ENCODE data around the gene LRRC8C. TPM values are rescaled to one million over a fixed set of nuclear protein-coding genes. Genes with fewer than 3 reads are reported as not detected.

Gene LRRC8C
- total RNA-seq, 1 experiment from 2014 or later = 8.4 TPM

DNA sequence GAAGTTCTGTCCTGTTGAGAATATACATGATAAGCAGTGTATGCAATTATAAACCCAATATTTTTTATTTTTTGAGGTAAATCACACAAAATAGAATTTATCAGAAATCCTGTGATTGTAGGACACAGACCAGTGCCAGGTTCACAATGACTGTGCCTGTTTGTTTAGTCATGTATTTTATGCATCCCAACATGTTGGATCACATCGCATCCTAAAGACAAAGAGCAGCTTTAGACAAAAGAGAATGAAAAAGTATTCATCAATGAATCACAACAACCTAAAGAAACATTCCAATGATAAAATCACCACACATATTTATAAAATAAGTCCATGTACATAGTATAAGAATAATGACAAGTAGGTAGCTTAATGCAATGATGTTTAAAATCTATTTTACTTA, 134.7 kb downstream of the LRRC8C start:
- ChIA-PET POLR2A (no interaction called here), CTCF (no interaction called here)
- intact Hi-C loops (cut with micrococcal nuclease) = loop anchor here (10.0 kb wide), 1 partner anchor 793 kb away; no protein-coding TSS in a partner anchor

More for the DNA sequence above, 134.7 kb downstream of the LRRC8C start:
- ATAC-seq = no peak
- Histone ChIP-seq H3K4me2 (ENCODE audit: low read length) (no peak overlapping the region), H2AFZ (ENCODE audit: low read depth, low read length, poor library complexity, severe bottlenecking) (no peak overlapping the region), H4K20me1 (ENCODE audit: insufficient read depth) (no peaks in the 10 kb centered on the region), H3K9ac (ENCODE audit: low read length) (no peak overlapping the region), H3K36me3 (ENCODE audit: control insufficient read depth in 1 of 2, insufficient read depth in 2 of 2, low read length in 2 of 2) (no peaks in the 10 kb centered on the region), H3K4me3 (replicated peaks in 1 of 2; ENCODE audit: low read depth in 1 of 2, low read length in 2 of 2) (no peak overlapping the region), H3K27me3 (ENCODE audit: insufficient read depth, low read length) (no peaks in the 10 kb centered on the region), H3K9me3 (ENCODE audit: control insufficient read depth in 1 of 2, insufficient read depth in 1 of 2, low read depth in 1 of 2, low read length in 2 of 2) (no peaks in the 10 kb centered on the region), H3K79me2 (ENCODE audit: insufficient read depth, low read length) (no peaks in the 10 kb centered on the region), H3K4me1 (ENCODE audit: control insufficient read depth in 1 of 2, insufficient read depth in 2 of 2, low read length in 2 of 2) (peaks cover 0 to 8% of the 10 kb centered on the region in 2 experiments; a peak in 1 of 4 replicates), H3K9me2 (ENCODE audit: insufficient read depth) (no peaks in the 10 kb centered on the region), H3K27ac (ENCODE audit: low read depth, low read length) (no peak overlapping the region)
- TF ChIP-seq CTCF (IDR thresholded peaks at IDR 0.05 in 2 of 3, conservative IDR thresholded peaks at IDR 0.05 in 1 of 3; ENCODE audit: borderline replicate concordance in 1 of 3, insufficient read depth in 1 of 3, low read depth in 2 of 3, low read length in 2 of 3) (no peak), POLR2A (IDR thresholded peaks at IDR 0.05; ENCODE audit: borderline replicate concordance, extremely low read depth, insufficient read depth, insufficient read length) (no peak), JUND (IDR thresholded peaks at IDR 0.05) (no peak), SRF (IDR thresholded peaks at IDR 0.05; ENCODE audit: low read depth) (no peak), SIN3A (IDR thresholded peaks at IDR 0.05; ENCODE audit: low read depth) (no peak)
- RAD21 ChIA-PET (ENCODE audit: low non-redundant PET in 1 of 2, low total read pairs in 2 of 2, uncharacterized antibody in 2 of 2, unreplicated experiment in 2 of 2) = no interaction called here
- BruUV-seq (replicated peaks) = no TSS peak
- DNase-seq (ENCODE audit: low read depth, low spot score) = no peak

Other genes with a start within 250 kb of the LRRC8C start
- 17.9 TPM for gene LRRC8B, start 108.3 kb upstream of the LRRC8C start, total RNA-seq (2021; ENCODE audit: unreplicated experiment)
- gene LRRC8D, start 187.9 kb downstream of the LRRC8C start, total RNA-seq (2021; ENCODE audit: unreplicated experiment) = 15.0 TPM

Data from HCT116 (cell line).